ENCODE results near the gene U2AF1L4.

- no peak for TF ChIP-seq CTCF (IDR thresholded peaks at IDR 0.05)
- TF ChIP-seq POLR2A (IDR thresholded peaks at IDR 0.05), result no peak
- TF ChIP-seq POLR2AphosphoS5 (IDR thresholded peaks at IDR 0.05), result no peak
Measured at GRCh38 chr19:35755131-35755549, 9.9 kb upstream of the U2AF1L4 start.
